HG03460 (cell line): ENCODE measurements around the gene ZIC4.

Experiments used
- ATAC-seq: cut with Tn5 transposase; IDR thresholded peaks from one replicate; pipeline ENCODE4 v1.9.1; 2021; ENCODE audit not compliant: unreplicated experiment

ZIC4 gene

DNA sequence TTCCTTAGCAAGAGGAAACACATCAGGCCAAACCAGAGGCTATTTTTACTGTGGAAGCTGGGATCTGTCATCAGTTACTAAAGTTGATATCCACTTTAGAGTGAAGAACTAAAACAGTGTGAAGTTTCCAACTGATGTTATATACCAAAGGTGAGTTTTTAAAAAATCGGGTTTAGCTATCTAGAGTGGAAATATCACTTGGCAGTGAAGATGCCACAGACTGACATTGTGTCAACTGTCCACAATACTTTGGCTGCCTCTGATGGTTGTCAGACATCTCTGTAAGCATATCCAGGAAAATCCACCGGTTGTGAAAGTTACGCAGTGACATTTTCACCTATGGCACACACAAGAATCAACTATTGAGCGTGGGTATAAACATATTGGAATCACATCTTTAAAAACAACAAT lies 12.0 kb upstream of the ZIC4 start:
- no peak for ATAC-seq

DNA sequence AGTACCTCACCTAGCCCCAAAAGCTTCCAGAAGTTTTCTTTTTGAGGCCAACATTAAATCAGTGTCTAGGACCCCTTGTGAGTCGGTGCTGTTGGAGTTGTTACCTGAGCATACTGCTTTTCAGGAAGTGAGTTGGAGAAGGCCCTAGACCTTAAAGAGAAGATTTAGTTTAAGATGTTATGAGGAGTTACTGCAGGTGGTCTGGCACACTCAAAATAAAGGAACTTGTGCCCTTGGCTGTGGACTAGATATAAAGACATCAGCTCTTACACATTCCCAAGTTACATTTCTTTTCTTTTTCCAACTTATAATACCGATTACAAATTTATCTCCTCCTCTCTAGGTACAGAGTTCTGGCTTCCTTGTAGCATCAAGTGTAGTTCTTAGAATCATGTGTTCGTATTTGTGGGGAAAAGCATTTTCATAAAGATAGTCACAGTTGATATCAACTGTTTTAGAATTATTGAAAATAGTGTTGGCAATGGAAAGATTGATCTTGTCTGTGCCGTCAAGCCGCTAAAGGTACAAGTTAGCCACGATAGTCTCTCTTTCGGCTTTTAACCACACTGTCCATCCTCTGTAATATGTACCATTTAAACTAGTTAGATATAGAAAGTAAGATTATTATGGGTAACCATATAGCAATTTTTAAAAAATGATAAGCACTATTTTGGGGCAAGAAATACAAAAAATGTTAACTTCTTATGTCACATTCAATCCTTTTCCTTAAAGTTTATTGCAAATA lies 11.4 kb upstream of the ZIC4 start:
- no peak for ATAC-seq

DNA sequence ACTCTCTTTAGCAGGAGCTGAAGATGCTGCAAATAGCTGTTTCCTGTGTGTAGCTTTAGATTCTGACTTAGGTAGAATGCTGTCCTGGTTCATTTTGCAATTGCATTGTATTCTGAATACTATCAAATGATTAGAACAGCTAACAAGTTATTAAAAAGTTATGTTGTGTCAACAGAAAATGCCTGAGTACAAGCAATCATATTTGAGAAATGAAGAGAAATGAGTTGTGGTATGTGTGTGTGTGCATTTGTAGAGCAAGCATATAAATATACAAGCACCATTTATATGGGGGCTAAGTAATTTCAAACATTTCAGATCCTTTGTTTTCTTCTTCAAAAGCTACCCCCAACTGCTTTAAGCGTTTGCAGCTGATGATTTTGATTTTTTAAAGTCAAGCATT lies 10.6 kb upstream of the ZIC4 start:
- no peak for ATAC-seq

DNA sequence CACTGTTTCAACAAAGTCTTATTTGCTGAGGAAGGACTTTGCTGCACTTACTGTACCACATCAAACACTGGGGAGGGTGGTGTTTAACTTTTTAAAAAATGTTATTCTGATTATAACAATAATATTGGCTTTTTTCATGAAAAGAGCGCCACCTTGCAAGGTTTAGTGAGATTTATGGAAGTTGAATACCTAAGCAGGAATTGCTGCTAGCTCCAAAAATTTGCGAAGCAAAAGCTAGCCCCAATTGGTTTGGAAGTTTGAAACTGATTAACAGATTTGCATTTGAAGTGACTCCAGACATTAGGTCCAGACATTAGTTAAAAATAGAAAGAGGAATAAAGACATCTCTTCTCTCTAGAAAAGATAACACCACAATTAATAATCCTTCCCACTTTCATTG lies 9.5 kb upstream of the ZIC4 start:
- ATAC-seq = no peak

DNA sequence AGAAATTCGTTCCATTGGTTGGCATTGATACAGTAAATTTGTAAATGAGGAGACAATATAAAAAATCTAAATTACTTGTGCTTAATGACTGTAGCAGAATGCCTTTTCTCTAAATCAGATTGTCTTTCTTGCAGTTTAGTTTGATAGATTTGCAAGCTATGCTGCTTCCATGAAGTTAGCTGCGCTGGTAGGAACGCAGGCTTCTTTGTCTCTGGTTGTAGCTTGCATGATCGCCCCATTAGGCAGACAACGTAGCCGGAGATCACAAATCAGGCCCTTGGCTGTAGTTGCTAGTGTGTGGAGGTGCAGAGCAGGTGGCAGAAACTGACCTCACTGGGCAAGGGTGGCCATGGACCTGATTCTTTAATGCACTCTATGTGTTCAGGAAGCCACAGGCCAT lies 8.9 kb upstream of the ZIC4 start:
- ATAC-seq = no peak

DNA sequence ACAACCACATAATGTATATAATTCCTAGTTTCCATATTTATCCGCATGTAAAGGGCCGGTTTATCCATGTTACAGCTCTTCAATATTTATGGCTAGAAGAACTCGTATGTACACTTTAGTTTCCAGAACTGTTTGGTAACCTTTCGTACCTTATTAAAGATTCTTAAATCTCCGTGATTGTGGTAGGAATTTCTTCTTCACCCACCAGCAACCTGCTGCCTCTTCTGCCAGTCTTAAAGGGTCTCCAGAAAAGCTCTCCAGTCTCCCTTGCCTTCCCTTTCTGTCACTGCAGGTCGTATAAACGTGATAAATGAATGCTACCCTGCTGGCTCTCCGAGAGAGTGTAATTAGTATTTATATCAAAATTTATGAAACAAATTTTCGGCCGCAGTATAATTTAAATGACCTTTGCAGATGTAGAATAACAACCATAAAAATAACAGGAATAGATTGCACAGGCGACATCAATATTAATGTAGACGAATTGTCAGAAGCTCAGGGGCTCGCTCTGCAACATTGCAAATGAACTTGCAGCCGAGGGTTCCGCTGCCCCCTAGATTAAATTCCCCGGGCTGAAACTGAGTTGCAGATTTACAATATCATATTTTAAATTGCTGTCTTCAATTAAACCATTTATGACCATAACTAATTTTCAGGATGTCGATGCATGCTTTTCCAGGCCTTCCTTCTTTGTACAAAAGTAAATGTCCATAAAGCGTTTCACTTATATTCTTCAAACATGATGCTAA lies 8.2 kb upstream of the ZIC4 start:
- ATAC-seq = no peak

DNA sequence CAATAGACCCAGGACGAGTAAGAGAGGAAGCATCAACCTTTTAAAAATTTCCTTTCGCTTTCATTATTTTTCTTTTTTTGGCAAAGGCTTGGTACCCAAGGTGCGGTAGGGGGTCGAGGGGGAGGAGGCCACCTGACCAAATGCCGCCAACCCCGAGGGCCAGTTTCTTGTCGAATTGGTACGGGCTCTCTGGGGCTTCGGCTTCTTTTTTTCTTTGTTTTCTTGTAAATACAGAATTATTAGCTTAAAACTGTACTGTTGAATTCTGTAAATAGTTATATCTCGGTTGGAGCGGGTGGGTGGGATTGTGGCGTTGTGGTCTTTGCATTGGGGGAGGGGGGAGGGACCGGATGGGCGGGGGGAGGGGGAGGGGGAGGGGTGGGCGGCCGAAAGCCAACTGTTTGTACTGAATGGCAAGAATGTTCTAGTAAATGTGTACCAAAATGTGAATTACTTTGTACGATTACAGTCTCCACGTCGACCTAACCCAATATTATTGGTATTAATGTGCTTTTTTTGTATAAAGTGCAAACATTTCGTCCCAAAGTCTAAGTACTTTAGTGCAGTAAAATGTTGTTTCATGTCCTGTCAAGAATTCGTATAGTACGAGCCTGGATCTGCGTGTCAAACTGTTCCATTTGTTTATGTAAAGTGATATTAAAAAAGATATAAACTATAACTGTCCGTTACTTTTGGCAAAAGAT lies 7.5 kb upstream of the ZIC4 start:
- ATAC-seq = no peak

DNA sequence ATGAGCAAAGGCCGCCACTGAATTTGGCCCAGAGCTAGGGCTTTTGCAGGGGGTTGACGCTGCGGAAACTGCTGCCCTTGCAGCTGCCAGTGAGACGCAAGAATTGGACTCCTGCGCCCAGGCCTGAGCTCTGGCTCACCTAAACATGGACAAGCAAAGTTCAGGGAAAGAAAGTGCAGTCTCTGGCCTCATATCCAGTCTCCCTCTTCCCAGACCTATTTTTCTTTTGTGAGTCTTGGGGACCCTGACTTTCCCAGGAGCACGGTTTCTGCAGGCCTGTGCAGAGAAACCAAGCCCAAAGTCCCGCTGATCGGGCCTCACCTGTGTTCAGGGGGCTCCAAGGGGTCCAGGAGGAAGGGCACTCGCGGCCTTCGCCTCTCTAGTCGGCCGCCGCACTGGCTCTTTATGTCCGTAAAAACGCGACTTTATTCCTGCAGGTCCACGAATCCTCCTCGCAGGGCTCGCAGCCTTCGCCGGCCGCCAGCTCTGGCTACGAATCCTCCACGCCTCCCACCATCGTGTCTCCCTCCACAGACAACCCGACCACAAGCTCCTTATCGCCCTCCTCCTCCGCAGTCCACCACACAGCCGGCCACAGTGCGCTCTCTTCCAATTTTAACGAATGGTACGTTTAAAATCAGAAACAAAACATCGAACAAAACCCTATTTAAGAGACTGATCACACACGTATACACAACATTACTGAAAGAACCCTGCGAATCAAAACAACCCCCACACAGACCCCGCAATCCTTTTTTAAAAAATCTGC lies 6.8 kb upstream of the ZIC4 start:
- no peak for ATAC-seq

DNA sequence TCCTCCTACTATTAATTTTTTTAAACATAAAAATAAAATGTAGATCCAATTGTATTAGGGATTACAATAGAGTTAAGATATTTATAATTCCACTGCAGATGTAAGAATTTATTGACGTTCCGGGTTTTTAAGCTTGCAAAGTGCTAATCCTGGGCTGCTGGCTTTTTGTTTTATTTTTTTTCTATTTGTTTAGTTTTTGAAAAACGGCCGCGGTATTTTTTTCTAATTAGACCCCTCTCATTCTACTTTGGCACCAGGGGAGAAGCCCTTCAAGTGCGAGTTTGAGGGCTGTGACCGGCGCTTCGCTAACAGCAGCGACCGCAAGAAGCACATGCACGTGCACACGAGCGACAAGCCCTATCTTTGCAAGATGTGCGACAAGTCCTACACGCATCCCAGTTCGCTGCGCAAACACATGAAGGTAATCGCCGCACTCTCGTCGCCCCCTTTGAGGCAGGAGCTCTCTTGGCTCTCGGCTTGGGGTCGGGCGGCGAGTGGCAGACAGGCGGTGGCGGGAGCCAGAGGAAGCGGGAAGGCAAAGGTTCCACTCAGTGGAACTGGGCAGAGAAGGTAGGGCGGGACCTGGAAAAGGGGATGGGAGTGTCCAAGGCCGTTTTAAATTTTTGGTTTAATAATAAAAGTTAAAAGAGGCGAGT lies 6.0 kb upstream of the ZIC4 start:
- ATAC-seq = no peak

DNA sequence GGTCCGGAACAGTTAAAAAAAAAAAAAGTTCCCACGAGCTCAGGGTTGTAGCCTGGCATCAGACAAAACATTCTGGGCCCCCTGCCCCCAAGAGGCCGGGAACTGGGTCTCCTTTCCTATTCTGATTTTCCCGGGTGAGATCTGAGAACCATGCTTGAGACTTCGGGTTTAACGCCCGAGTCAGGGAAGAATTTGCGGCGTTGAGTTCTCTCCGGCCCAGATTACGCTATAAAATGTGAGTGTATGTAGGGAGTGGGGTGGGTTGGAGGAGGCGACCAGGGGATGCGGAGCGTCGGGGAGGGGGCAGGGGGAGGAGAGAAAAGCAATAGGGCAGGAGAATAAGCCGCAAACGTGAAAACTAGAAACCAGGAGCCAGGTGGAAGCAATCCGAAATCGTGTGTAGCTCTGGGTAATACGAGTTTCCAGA lies 5.5 kb upstream of the ZIC4 start:
- no peak for ATAC-seq

DNA sequence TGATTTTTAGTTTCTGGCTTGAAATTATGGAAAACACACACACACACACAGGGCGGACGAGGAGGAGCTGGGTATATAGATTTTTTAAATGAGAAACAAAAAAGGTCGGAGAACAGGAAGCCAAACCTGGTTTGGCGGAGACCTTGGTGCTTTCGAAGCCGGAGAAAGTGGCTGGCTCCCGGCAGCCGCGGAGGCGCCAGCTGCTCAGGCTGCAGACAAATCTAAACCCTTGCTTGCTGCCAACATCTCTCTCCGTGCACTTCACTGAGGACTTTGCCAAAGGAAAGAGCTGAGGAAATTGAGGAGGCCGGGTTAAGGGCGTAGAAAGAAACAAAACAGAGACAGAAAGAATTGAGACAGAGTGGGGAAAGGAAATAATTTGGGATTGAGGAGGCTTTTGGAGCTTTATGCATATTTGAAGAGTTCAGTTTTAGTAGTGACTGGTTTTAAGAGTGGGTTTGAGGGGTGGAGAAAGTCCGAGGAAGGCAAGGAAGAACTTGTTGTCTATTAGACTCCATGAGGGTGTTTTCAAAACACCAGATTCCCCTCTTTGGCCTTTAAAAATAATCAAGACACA lies 5.0 kb upstream of the ZIC4 start:
- no peak for ATAC-seq

DNA sequence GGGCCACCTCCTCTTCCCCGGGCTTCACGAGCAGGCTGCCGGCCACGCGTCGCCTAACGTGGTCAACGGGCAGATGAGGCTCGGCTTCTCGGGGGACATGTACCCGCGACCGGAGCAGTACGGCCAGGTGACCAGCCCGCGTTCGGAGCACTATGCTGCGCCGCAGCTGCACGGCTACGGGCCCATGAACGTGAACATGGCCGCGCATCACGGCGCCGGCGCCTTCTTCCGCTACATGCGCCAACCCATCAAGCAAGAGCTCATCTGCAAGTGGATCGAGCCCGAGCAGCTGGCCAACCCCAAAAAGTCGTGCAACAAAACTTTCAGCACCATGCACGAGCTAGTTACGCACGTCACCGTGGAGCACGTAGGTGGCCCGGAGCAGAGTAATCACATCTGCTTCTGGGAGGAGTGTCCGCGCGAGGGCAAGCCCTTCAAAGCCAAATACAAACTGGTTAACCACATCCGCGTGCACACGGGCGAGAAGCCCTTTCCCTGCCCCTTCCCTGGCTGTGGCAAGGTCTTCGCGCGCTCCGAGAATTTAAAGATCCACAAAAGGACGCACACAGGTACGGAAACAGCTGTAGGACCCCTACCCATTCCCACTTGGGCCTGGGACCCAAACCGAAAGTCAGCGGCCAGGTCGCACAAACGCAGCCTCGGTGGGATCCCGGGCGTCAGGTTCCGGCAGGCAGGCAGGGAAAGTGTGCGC lies 4.3 kb upstream of the ZIC4 start:
- no peak for ATAC-seq

DNA sequence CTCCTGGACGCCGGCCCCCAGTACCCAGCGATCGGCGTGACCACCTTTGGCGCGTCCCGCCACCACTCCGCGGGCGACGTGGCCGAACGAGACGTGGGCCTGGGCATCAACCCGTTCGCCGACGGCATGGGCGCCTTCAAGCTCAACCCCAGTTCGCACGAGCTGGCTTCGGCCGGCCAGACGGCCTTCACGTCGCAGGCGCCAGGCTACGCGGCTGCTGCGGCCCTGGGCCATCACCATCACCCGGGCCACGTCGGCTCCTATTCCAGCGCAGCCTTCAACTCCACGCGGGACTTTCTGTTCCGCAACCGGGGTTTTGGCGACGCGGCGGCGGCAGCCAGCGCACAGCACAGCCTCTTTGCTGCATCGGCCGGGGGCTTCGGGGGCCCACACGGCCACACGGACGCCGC lies 3.8 kb upstream of the ZIC4 start:
- no peak for ATAC-seq

DNA sequence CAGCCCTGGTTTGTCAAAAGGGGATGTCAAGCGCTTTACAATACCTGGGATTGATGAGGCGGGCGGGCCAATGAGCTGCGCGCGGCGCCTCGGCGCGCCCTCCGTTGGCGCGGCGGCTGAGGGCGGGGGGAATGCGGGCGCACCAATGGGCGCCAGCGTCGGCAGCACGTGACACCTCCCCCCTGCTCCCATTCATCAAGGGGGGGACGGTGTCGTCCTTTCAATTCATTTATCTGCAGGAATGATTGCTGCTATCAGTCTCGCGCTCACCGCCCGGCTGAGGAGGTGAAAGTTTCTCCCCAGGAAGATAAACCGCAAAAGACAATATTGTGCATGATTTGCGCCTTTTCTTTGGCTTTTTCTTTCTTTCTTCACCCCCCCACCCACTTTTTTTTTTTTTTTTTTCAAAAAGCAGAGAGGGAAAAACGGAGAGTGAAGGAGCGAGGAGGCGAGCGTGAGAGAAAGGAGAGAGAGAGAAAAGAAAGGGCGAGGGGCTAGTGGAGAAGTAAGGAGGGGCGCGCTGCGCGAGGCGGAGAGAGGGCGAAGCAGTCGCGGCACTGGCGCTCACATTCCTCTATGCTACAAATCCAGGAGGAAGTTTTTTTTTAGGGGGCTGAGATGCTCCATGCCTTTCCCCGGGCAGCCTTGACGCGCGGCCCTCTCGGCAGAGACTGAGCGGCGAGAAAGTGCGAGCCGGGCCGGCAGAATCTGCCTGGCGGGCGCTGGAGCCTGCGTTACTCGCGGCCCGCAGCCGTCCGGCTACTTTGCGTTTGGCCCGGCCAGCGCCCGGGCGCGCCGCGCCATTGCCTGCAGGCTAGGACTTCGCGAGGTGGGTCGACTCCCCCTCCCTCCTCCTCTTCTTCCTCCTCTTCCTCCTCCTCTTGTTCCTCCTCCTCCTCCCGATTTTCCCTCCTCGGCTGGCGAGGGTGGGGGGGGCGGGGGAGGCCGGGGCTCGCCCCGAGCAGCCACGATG lies 3.1 kb upstream of the ZIC4 start, which contains the start of gene ZIC1:
ZIC1 (plus strand) TSS at position 223 of the 973 bp plus-strand sequence; CDS start at position 971, 748 bp downstream.
- no peak for ATAC-seq

DNA sequence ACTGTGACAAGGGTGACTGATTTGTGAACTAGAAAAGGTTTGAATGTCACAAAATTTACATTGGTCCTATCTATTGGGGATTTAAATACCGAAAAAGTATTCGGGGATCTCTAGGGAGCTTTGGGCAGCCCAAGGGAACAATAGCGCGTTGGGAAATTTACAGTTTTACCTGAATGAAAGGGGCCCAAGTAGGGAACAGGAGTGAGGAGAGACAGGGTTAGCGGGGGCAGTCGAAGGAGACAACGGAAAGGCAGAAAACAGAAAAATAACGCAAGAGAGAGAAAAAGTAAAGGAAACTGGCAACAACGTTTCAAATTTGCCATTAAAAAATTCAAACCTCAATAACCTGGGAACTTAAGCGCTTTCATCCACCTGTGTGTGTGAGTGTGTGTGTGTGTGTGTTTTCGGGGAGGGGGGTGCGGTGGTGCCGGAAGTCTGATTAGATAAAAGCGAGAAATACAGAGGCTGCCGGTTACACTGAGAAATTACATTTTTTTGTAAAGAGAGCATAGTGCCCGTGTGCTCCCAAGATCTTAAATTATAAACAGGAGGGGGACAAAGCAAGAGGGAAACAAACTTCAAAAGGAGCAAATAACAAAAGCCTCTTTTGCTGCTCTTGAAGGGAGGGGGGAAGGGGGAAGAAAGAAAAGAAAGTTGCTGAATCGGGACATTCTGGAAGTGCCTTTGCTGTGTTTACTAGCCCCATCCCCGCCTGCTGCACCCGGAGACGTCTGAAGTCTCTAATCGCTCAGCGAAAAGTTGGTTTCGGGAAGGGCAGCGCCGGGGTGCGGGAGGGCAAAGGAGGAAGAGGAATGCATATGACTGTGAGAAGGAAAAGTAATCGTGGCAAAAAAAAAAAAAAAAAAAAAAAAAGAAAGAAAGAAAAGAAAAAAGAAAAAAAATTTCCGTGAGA lies 2.1 kb upstream of the ZIC4 start:
- no peak for ATAC-seq

DNA sequence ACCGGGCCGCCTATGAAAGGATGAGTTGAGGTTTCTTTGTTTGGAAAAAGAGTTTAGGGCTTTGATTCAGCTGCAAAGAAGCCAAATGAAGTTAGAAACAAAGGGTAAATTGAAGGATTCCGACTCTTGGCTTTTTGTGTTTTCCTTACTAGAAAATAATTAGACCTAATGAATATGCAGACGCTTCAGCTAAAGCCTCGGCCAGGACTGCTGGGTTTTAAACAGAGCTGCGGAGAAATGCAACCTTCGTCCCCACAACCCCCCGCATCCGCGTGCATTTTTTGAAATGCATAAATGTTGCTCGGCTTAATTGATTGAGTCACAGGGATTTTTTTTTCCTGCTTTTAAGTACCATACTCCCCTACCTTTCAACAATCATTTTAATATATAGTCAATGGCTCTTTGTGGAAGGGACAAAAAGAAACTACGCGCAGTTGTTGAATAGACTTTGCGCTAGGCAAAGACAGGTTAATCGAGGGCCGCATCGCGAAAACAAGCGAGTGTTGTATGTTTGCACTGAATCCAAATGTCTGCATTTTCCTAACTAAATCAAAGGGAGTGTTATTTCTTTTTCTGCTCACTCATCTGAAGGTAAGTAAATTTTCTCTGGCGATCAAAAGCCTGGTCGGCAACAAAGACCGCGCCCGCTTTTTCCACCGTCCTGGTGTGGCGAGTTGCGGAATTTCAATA lies 1.3 kb upstream of the ZIC4 start:
- no peak for ATAC-seq

DNA sequence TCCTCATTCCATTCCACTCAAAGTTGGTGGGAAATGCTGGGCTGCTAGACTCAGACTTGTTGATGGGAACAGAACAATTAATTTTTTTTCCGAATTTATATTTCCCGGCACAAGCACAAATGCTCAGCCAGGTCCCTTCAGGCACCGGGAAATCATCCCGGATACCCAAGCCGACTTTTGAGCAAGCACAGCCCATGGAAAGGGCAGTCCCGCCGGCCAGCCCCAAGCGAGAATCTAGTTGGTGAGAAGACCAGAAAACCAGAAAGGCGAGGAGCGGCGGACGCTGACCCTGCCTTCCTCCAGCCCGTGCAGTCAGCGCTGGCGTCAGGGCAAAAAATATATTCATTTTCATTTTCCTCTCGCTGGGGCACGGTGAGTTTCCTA lies 763 bp upstream of the ZIC4 start:
- no peak for ATAC-seq
